MM.1S (cell line): ENCODE data around the gene HCFC2.

ENCODE experiments used
- DNase-seq: peaks from one replicate; pipeline ENCODE4 v3.0.0-alpha.2; 2015
- H2AFZ ChIP-seq: fragments of 300-600 bp; sonication (generic); 2 replicates; pipeline ENCODE4 v1.6.0; 2016; ENCODE audit warnings: antibody characterized with exemption, low read length
- H3F3A ChIP-seq: fragments of 300-600 bp; sonication (generic); 2 replicates; pipeline ENCODE4 v1.6.1; 2016; ENCODE audit warnings: mild to moderate bottlenecking, antibody characterized with exemption, low read length, moderate library complexity, mixed read lengths; ENCODE audit not compliant: insufficient read depth
- H3K27ac ChIP-seq: fragments of 300-600 bp; sonication (generic); 2 replicates; pipeline ENCODE4 v1.5.1; 2016; ENCODE audit warnings: mild to moderate bottlenecking, low read length
- H3K27me3 ChIP-seq: fragments of 300-600 bp; sonication (generic); replicated peaks from 2 replicates; pipeline ENCODE4 v1.6.0; 2016; ENCODE audit warnings: low read length; ENCODE audit not compliant: insufficient read depth
- H3K36me3 ChIP-seq: fragments of 300-600 bp; sonication (generic); replicated peaks from 2 replicates; pipeline ENCODE4 v1.6.1; 2016; ENCODE audit warnings: mild to moderate bottlenecking, low read length, mixed read lengths; ENCODE audit not compliant: insufficient read depth
- H3K4me1 ChIP-seq: fragments of 300-600 bp; sonication (generic); 2 replicates; pipeline ENCODE4 v1.6.1; 2016; ENCODE audit warnings: low read length, mixed read lengths
- H3K4me2 ChIP-seq: fragments of 300-600 bp; sonication (generic); 2 replicates; pipeline ENCODE4 v1.6.0; 2016; ENCODE audit warnings: low read depth, low read length
- H3K4me3 ChIP-seq: fragments of 300-600 bp; sonication (generic); 2 replicates; pipeline ENCODE4 v1.5.1; 2016; ENCODE audit warnings: low read length, mixed read lengths
- H3K79me2 ChIP-seq: fragments of 300-600 bp; sonication (generic); 2 replicates; pipeline ENCODE4 v1.6.1; 2016; ENCODE audit warnings: mixed run types, low read length, mixed read lengths
- H3K9ac ChIP-seq: fragments of 300-600 bp; sonication (generic); 2 replicates; pipeline ENCODE4 v1.6.1; 2016; ENCODE audit warnings: low read length, mixed read lengths
- H3K9me2 ChIP-seq: fragments of 300-600 bp; sonication (generic); replicated peaks from 2 replicates; pipeline ENCODE4 v1.6.1; 2016; ENCODE audit warnings: mild to moderate bottlenecking, low read length, mixed read lengths; ENCODE audit not compliant: insufficient read depth
- H3K9me3 ChIP-seq: fragments of 300-600 bp; sonication (generic); replicated peaks from 2 replicates; pipeline ENCODE4 v1.6.1; 2016; ENCODE audit warnings: mild to moderate bottlenecking, low read length, mixed read lengths; ENCODE audit not compliant: insufficient read depth
- H4K20me1 ChIP-seq: fragments of 300-600 bp; sonication (generic); 2 replicates; pipeline ENCODE4 v1.6.1; 2016; ENCODE audit warnings: mild to moderate bottlenecking, low read length, moderate library complexity, mixed read lengths; ENCODE audit not compliant: insufficient read depth
- EZH2 ChIP-seq: fragments of 300-600 bp; sonication (generic); optimal IDR thresholded peaks from 2 replicates; pipeline ENCODE3; 2017; ENCODE audit warnings: low read depth, mild to moderate bottlenecking, antibody characterized with exemption, low read length, mixed read lengths
- EZH2phosphoT487 ChIP-seq: fragments of 300-600 bp; sonication (generic); IDR thresholded peaks from 2 replicates; pipeline ENCODE4 v1.6.1; 2018; ENCODE audit warnings: antibody characterized with exemption, low read length
- TF ChIP-seq, protein P1 (sequence below): fragments of 300-600 bp; sonication (generic); IDR thresholded peaks from 2 replicates; pipeline ENCODE4 v1.5.1; 2016; ENCODE audit warnings: antibody characterized with exemption, low read length, mixed read lengths

Gene HCFC2

DNA sequence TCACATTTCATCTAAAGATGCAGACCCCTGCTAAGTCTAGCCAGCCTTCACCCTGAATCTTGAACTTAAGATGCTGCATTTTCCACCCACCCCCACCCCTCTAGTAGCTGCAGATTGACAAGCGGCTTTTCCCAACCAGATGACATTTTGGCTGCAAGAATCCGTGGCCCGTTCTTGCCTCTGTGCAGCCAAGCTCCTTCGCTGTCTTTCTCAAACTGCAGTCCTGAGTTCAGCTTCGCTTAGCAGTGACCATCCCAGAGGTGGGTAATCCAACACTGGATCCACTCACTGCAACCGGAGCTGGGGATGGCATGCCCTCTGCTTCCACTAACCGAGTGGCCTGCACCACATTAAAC lies 74.4 kb downstream of the HCFC2 start:
- peaks cover 3% of the 10 kb centered on the region; the same call in 1 of the 2 replicates for H3K36me3 ChIP-seq
- H3K4me1 ChIP-seq: peaks cover 18% of the 10 kb centered on the region
- no peaks in the 10 kb centered on the region for H3K27me3 ChIP-seq
- H4K20me1 ChIP-seq: no peaks in the 10 kb centered on the region
- H3K4me2 ChIP-seq: peak overlapping the region; percentile 79
- H3K9me2 ChIP-seq: no peaks in the 10 kb centered on the region
- H3K27ac ChIP-seq: no peak overlapping the region
- H3F3A ChIP-seq: peaks cover 7% of the 10 kb centered on the region
- TF ChIP-seq, protein P1, sequence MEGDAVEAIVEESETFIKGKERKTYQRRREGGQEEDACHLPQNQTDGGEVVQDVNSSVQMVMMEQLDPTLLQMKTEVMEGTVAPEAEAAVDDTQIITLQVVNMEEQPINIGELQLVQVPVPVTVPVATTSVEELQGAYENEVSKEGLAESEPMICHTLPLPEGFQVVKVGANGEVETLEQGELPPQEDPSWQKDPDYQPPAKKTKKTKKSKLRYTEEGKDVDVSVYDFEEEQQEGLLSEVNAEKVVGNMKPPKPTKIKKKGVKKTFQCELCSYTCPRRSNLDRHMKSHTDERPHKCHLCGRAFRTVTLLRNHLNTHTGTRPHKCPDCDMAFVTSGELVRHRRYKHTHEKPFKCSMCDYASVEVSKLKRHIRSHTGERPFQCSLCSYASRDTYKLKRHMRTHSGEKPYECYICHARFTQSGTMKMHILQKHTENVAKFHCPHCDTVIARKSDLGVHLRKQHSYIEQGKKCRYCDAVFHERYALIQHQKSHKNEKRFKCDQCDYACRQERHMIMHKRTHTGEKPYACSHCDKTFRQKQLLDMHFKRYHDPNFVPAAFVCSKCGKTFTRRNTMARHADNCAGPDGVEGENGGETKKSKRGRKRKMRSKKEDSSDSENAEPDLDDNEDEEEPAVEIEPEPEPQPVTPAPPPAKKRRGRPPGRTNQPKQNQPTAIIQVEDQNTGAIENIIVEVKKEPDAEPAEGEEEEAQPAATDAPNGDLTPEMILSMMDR: no peak
- TF ChIP-seq EZH2 (no peak), EZH2phosphoT487 (no peak)
- DNase-seq: no peak
- H3K4me3 ChIP-seq: peak overlapping the region; percentile 40; the same call in 1 of the 2 replicates
- H3K9ac ChIP-seq: peak overlapping the region; percentile 42; the same call in 1 of the 2 replicates
- peaks cover 35% of the 10 kb centered on the region for H3K79me2 ChIP-seq
- H2AFZ ChIP-seq: peak overlapping the region; percentile 93
- no peaks in the 10 kb centered on the region for H3K9me3 ChIP-seq

DNA sequence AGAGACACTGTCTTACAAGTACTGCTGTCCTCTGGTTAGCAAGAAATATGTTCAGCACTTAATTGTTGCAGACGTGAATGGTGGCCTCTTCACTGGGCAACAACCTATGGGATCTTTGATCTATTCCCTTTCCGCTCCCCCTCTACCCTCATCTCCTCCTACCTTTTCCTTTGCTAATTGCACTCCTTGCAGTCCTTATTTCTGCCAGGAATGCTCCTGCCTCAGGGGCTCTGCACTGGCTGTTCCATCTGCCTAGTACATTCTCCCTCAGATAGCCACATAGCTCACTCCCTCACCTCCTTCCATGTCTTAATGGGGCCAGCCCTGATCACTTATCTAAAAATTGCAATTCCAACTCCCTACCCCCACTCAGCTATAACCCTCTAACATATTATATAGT lies 78.2 kb downstream of the HCFC2 start:
- no peaks in the 10 kb centered on the region for H3K79me2 ChIP-seq
- DNase-seq: no peak
- peaks cover 4% of the 10 kb centered on the region; the same call in 1 of the 2 replicates for H3K4me1 ChIP-seq
- H2AFZ ChIP-seq: no peak overlapping the region
- no peaks in the 10 kb centered on the region for H3K9me2 ChIP-seq
- no peaks in the 10 kb centered on the region for H3K27me3 ChIP-seq
- H3K9me3 ChIP-seq: no peaks in the 10 kb centered on the region
- H3K4me3 ChIP-seq: no peak overlapping the region
- no peak overlapping the region for H3K4me2 ChIP-seq
- no peaks in the 10 kb centered on the region for H3F3A ChIP-seq
- no peak overlapping the region for H3K9ac ChIP-seq
- no peak for TF ChIP-seq EZH2phosphoT487
- TF ChIP-seq, protein P1: no peak
- TF ChIP-seq EZH2: no peak
- no peaks in the 10 kb centered on the region for H4K20me1 ChIP-seq
- H3K36me3 ChIP-seq: no peaks in the 10 kb centered on the region
- no peak overlapping the region for H3K27ac ChIP-seq

DNA sequence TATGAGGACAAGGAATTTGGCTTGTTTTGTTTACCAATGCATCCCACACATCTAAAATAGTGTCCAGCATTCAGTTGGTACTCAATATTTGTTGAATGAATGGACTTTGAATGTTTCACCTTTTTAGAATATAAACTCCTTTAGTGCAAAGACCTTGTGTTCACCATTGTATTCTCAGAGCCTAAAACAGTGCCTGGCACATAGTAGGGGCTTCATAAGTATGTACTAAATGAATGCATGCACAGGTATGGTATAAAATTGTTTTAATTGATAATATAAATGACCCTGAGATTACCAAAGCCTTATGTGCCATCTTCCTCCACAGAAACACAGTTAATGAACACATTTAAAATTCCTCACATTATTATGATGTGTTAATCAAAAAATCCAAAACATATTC lies 78.7 kb downstream of the HCFC2 start:
- no peak overlapping the region for H3K27ac ChIP-seq
- TF ChIP-seq, protein P1: no peak
- TF ChIP-seq EZH2 (no peak), EZH2phosphoT487 (no peak)
- no peak overlapping the region for H3K4me2 ChIP-seq
- no peaks in the 10 kb centered on the region for H3K79me2 ChIP-seq
- no peak overlapping the region for H3K4me3 ChIP-seq
- no peak overlapping the region for H2AFZ ChIP-seq
- DNase-seq: no peak
- no peaks in the 10 kb centered on the region for H4K20me1 ChIP-seq
- no peaks in the 10 kb centered on the region for H3K9me3 ChIP-seq
- no peak overlapping the region for H3K9ac ChIP-seq
- no peaks in the 10 kb centered on the region for H3F3A ChIP-seq
- no peaks in the 10 kb centered on the region for H3K9me2 ChIP-seq
- no peaks in the 10 kb centered on the region for H3K27me3 ChIP-seq
- no peaks in the 10 kb centered on the region for H3K36me3 ChIP-seq
- peaks cover 4% of the 10 kb centered on the region; the same call in 1 of the 2 replicates for H3K4me1 ChIP-seq
